ENCODE measurements around the gene TMPRSS4. TPM values are rescaled to one million over a fixed set of nuclear protein-coding genes. Genes with fewer than 3 reads are reported as not detected.

The TMPRSS4 gene
- total RNA-seq, 1 donor from 2014 or later: not detected

DNA sequence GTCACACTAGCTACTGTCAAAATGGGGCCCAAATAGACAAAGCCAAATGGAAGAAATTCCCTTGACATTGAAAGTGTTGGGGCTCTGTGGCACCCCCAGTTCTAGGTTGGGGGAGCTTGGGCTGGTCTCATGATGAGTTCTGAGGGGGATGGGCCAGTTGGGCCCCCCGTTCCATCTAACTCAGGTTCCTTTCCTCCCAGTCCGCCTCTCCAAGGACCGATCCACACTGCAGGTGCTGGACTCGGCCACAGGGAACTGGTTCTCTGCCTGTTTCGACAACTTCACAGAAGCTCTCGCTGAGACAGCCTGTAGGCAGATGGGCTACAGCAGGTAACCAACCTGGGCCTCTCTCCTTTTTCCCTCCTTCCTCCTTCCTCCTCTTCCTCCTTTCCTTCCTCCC is 27.6 kb downstream of the TMPRSS4 start:
- no peaks in the 10 kb centered on the region for H4K20me1 ChIP-seq (ENCODE audit: insufficient read depth, low read length)
- Mint-ChIP-seq H3K27ac (ENCODE audit: unreplicated experiment) (no peak overlapping the region), H3K27me3 (ENCODE audit: low read depth, unreplicated experiment) (peaks cover 32% of the 10 kb centered on the region), H3K4me3 (ENCODE audit: unreplicated experiment) (no peak overlapping the region), H3K36me3 (ENCODE audit: low read depth, unreplicated experiment) (peaks cover 1% of the 10 kb centered on the region), H3K4me1 (ENCODE audit: low read depth, unreplicated experiment) (peaks cover 7% of the 10 kb centered on the region), H3K9me3 (ENCODE audit: unreplicated experiment) (peaks cover 6% of the 10 kb centered on the region)
- no peak overlapping the region for H3K27ac ChIP-seq (ENCODE audit: low read depth, low read length)
- H3K79me2 ChIP-seq (ENCODE audit: insufficient read depth, low read length): no peaks in the 10 kb centered on the region
- H3K27me3 ChIP-seq (ENCODE audit: insufficient read depth, low read length): no peaks in the 10 kb centered on the region
- TF ChIP-seq EZH2 (IDR thresholded peaks at IDR 0.05; ENCODE audit: insufficient read depth, low read length): no peak
- TF ChIP-seq, protein P1, sequence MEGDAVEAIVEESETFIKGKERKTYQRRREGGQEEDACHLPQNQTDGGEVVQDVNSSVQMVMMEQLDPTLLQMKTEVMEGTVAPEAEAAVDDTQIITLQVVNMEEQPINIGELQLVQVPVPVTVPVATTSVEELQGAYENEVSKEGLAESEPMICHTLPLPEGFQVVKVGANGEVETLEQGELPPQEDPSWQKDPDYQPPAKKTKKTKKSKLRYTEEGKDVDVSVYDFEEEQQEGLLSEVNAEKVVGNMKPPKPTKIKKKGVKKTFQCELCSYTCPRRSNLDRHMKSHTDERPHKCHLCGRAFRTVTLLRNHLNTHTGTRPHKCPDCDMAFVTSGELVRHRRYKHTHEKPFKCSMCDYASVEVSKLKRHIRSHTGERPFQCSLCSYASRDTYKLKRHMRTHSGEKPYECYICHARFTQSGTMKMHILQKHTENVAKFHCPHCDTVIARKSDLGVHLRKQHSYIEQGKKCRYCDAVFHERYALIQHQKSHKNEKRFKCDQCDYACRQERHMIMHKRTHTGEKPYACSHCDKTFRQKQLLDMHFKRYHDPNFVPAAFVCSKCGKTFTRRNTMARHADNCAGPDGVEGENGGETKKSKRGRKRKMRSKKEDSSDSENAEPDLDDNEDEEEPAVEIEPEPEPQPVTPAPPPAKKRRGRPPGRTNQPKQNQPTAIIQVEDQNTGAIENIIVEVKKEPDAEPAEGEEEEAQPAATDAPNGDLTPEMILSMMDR (IDR thresholded peaks at IDR 0.05; ENCODE audit: insufficient read depth, low read depth, low read length): no peak
- H2AFZ ChIP-seq (ENCODE audit: low read depth, low read length): no peak overlapping the region
- no peak for DNase-seq (ENCODE audit: low read depth)
- no peak for FAIRE-seq
- no peak overlapping the region for H3K4me2 ChIP-seq (ENCODE audit: low read length)
- H3K9me3 ChIP-seq (ENCODE audit: insufficient read depth, low read depth, low read length): no peaks in the 10 kb centered on the region
- no peak overlapping the region for H3K9ac ChIP-seq (ENCODE audit: low read length)
- no peaks in the 10 kb centered on the region for H3K4me1 ChIP-seq (ENCODE audit: insufficient read depth, low read length)
- no peak overlapping the region for H3K4me3 ChIP-seq (ENCODE audit: insufficient read depth, low read depth, low read length)
- H3K36me3 ChIP-seq (ENCODE audit: insufficient read depth, low read length): no peaks in the 10 kb centered on the region

GRCh38 chr11:118105657-118106305 is 28.9 kb downstream of the TMPRSS4 start:
- H3K27ac Mint-ChIP-seq (ENCODE audit: unreplicated experiment): peak overlapping the region; percentile 53
- no peak for FAIRE-seq

DNA sequence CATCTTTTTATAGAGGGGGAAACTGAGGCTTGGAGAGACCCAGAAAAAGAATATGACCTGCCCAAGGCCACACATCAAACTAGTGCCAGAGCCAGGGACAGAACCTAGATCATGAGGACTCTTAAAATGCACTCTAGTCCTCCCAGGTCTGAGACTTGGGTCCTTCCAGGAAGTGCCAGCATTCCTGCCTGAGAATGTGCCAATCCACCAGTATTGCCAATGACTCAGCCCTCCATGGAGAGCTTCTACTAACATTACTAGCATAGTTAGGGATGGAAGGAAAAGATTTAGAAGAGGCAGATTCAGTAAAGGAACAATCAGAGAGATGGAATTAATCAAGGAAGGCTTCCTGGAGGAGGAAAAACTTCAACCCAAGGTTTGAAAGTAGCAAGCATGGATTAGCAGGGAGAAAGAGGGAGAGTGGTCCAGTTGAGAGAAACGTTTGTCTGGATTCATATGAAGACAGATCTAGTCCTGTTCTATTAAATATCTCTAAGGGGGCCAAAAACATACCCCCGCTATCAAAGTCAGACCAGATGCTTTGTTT is 30.0 kb downstream of the TMPRSS4 start:
- Mint-ChIP-seq H3K27me3 (ENCODE audit: low read depth, unreplicated experiment) (peaks cover 21% of the 10 kb centered on the region), H3K4me1 (ENCODE audit: low read depth, unreplicated experiment) (peaks cover 7% of the 10 kb centered on the region), H3K4me3 (ENCODE audit: unreplicated experiment) (no peak overlapping the region), H3K9me3 (ENCODE audit: unreplicated experiment) (peaks cover 6% of the 10 kb centered on the region), H3K36me3 (ENCODE audit: low read depth, unreplicated experiment) (peaks cover 1% of the 10 kb centered on the region), H3K27ac (ENCODE audit: unreplicated experiment) (no peak overlapping the region)
- no peaks in the 10 kb centered on the region for H3K4me1 ChIP-seq (ENCODE audit: insufficient read depth, low read length)
- no peak overlapping the region for H3K4me2 ChIP-seq (ENCODE audit: low read length)
- no peak overlapping the region for H3K27ac ChIP-seq (ENCODE audit: low read depth, low read length)
- FAIRE-seq (no peak), DNase-seq (ENCODE audit: low read depth) (no peak)
- no peaks in the 10 kb centered on the region for H3K9me3 ChIP-seq (ENCODE audit: insufficient read depth, low read depth, low read length)
- H3K9ac ChIP-seq (ENCODE audit: low read length): no peak overlapping the region
- no peak overlapping the region for H3K4me3 ChIP-seq (ENCODE audit: insufficient read depth, low read depth, low read length)
- TF ChIP-seq EZH2 (IDR thresholded peaks at IDR 0.05; ENCODE audit: insufficient read depth, low read length): no peak
- TF ChIP-seq, protein P1 (IDR thresholded peaks at IDR 0.05; ENCODE audit: insufficient read depth, low read depth, low read length): no peak
- no peaks in the 10 kb centered on the region for H3K27me3 ChIP-seq (ENCODE audit: insufficient read depth, low read length)
- H3K79me2 ChIP-seq (ENCODE audit: insufficient read depth, low read length): no peaks in the 10 kb centered on the region
- no peaks in the 10 kb centered on the region for H3K36me3 ChIP-seq (ENCODE audit: insufficient read depth, low read length)
- H2AFZ ChIP-seq (ENCODE audit: low read depth, low read length): no peak overlapping the region
- H4K20me1 ChIP-seq (ENCODE audit: insufficient read depth, low read length): no peaks in the 10 kb centered on the region

More at GRCh38 chr11:118105657-118106305, 28.9 kb downstream of the TMPRSS4 start:
- H3K4me3 Mint-ChIP-seq (ENCODE audit: unreplicated experiment): no peak overlapping the region
- TF ChIP-seq EZH2 (IDR thresholded peaks at IDR 0.05; ENCODE audit: insufficient read depth, low read length): no peak
- Histone ChIP-seq H3K79me2 (ENCODE audit: insufficient read depth, low read length) (no peaks in the 10 kb centered on the region), H2AFZ (ENCODE audit: low read depth, low read length) (no peak overlapping the region), H3K9ac (ENCODE audit: low read length) (no peak overlapping the region), H3K9me3 (ENCODE audit: insufficient read depth, low read depth, low read length) (no peaks in the 10 kb centered on the region), H3K4me2 (ENCODE audit: low read length) (no peak overlapping the region), H3K4me3 (ENCODE audit: insufficient read depth, low read depth, low read length) (no peak overlapping the region), H3K4me1 (ENCODE audit: insufficient read depth, low read length) (no peaks in the 10 kb centered on the region), H3K36me3 (ENCODE audit: insufficient read depth, low read length) (no peaks in the 10 kb centered on the region), H3K27ac (ENCODE audit: low read depth, low read length) (no peak overlapping the region), H4K20me1 (ENCODE audit: insufficient read depth, low read length) (no peaks in the 10 kb centered on the region), H3K27me3 (ENCODE audit: insufficient read depth, low read length) (no peaks in the 10 kb centered on the region)
- H3K4me1 Mint-ChIP-seq (ENCODE audit: low read depth, unreplicated experiment): peaks cover 7% of the 10 kb centered on the region
- H3K27me3 Mint-ChIP-seq (ENCODE audit: low read depth, unreplicated experiment): peaks cover 28% of the 10 kb centered on the region
- no peak for DNase-seq (ENCODE audit: low read depth)
- H3K9me3 Mint-ChIP-seq (ENCODE audit: unreplicated experiment): peaks cover 6% of the 10 kb centered on the region
- peaks cover 1% of the 10 kb centered on the region for H3K36me3 Mint-ChIP-seq (ENCODE audit: low read depth, unreplicated experiment)

All from astrocyte (in vitro differentiated cells and primary cell).